GM12878 (cell line): Measurements from ENCODE around the gene PTBP3. TPM values are rescaled to one million over a fixed set of nuclear protein-coding genes. Genes with fewer than 3 reads are reported as not detected.

Experiments used
- ATAC-seq: fragments of 200-7000 bp; cut with Tn5 transposase; 3 replicates; pipeline ENCODE4 v1.9.1; 2020; ENCODE audit warnings: mild to moderate bottlenecking, moderate library complexity
- BruUV-seq: library from RNA; stranded (reverse); fragments of 400-500 nt; replicated peaks from 2 replicates; lab custom pipeline; 2021; lab: Mats Ljungman, UMichigan
- CTCF ChIA-PET: fragments of 300-600 bp; sonication (Branson Sonifier 250); formaldehyde crosslinking; extraction: SDS; loops from one replicate; lab custom pipeline; 2021; ENCODE audit warnings: inconsistent platforms; lab: Yijun Ruan, JAX
- POLR2A ChIA-PET: fragments of 350-600 bp; formaldehyde crosslinking; extraction: SDS; loops from one replicate; lab custom pipeline; 2021; ENCODE audit warnings: inconsistent platforms; lab: Charles Lee
- RAD21 ChIA-PET: fragments of 300-600 bp; sonication (Branson Sonifier 250); formaldehyde crosslinking; loops from one replicate; lab custom pipeline; 2023; ENCODE audit warnings: antibody characterized with exemption; ENCODE audit not compliant: unreplicated experiment; lab: Charles Lee
- SMC1A ChIA-PET: fragments of 300-600 bp; sonication (Branson Sonifier 250); formaldehyde crosslinking; loops from one replicate; lab custom pipeline; 2023; ENCODE audit not compliant: unreplicated experiment, uncharacterized antibody; lab: Charles Lee
- DNase-seq: peaks from one replicate; pipeline ENCODE4 v3.0.0-alpha.2; 2011; ENCODE audit warnings: low read depth, low spot score
- FAIRE-seq: peaks from 3 replicates; lab custom pipeline; 2011; peaks lifted over from hg19 to GRCh38; lab: Jason Lieb, UNC
- H2AFZ ChIP-seq: 2 replicates; pipeline ENCODE4 v1.6.0; 2011; ENCODE audit warnings: low read depth, low read length, control low read depth; ENCODE audit not compliant: control insufficient read depth
- H3K27ac ChIP-seq: 2 replicates; pipeline ENCODE4 v1.5.1; 2011; ENCODE audit warnings: control low read depth; ENCODE audit not compliant: control insufficient read depth, insufficient read depth
- H3K27me3 ChIP-seq, 2 experiments: replicated peaks in 1 of 2; 2 replicates each; pipeline versions ENCODE4 v1.6.0 to v1.6.1; 2011; ENCODE audit warnings: low read length in 1 of 2; ENCODE audit not compliant: control insufficient read depth in 2 of 2, insufficient read depth in 2 of 2
- H3K36me3 ChIP-seq, 2 experiments: 2 replicates each; pipeline ENCODE4 v1.5.1; 2011; ENCODE audit warnings: low read length in 1 of 2; ENCODE audit not compliant: control insufficient read depth in 2 of 2, insufficient read depth in 2 of 2
- H3K4me1 ChIP-seq: 2 replicates; pipeline ENCODE4 v1.6.1; 2011; ENCODE audit warnings: mild to moderate bottlenecking, low read length, moderate library complexity, mixed read lengths; ENCODE audit not compliant: control insufficient read depth, insufficient read depth
- H3K4me2 ChIP-seq: 2 replicates; pipeline ENCODE4 v1.6.0; 2011; ENCODE audit warnings: control low read depth; ENCODE audit not compliant: control insufficient read depth, insufficient read depth
- H3K4me3 ChIP-seq: fragments of 200-600 bp; sonication (generic); 2 replicates; pipeline ENCODE4 v1.5.1; 2016
- H3K79me2 ChIP-seq: 2 replicates; pipeline ENCODE4 v1.6.0; 2011; ENCODE audit warnings: low read length; ENCODE audit not compliant: control insufficient read depth, insufficient read depth
- H3K9ac ChIP-seq: 2 replicates; pipeline ENCODE4 v1.8.0; 2011; ENCODE audit warnings: low read length, control low read depth, mixed read lengths; ENCODE audit not compliant: control insufficient read depth, insufficient read depth
- H3K9me3 ChIP-seq: replicated peaks from 3 replicates; pipeline ENCODE4 v1.5.1; 2011; ENCODE audit warnings: mild to moderate bottlenecking, low read length; ENCODE audit not compliant: control insufficient read depth, insufficient read depth
- H4K20me1 ChIP-seq: 2 replicates; pipeline ENCODE4 v1.6.0; 2011; ENCODE audit not compliant: control insufficient read depth, insufficient read depth
- BMI1 ChIP-seq: fragments of 450-650 bp; IDR thresholded peaks from 2 replicates; pipeline ENCODE4 v1.6.1; 2016; ENCODE audit warnings: mild to moderate bottlenecking, moderate library complexity, borderline replicate concordance
- CREM ChIP-seq: IDR thresholded peaks from 2 replicates; pipeline ENCODE4 v1.6.1; 2014; ENCODE audit warnings: antibody characterized with exemption, low read depth
- GABPA ChIP-seq: IDR thresholded peaks from 2 replicates; pipeline ENCODE4 v1.6.1; 2014; ENCODE audit warnings: antibody characterized with exemption, low read depth, mild to moderate bottlenecking, inconsistent platforms
- JUND ChIP-seq: IDR thresholded peaks from 2 replicates; pipeline ENCODE4 v1.6.1; 2012; ENCODE audit warnings: low read depth, mild to moderate bottlenecking, low read length, improper control_type of control experiment, moderate library complexity
- MYC ChIP-seq: IDR thresholded peaks from 2 replicates; pipeline ENCODE4 v1.6.1; 2011; ENCODE audit warnings: mild to moderate bottlenecking, low read length, moderate library complexity, inconsistent platforms; ENCODE audit not compliant: insufficient read depth, insufficient replicate concordance, insufficient read length, severe bottlenecking
- NBN ChIP-seq: fragments of 450-650 bp; IDR thresholded peaks from 2 replicates; pipeline ENCODE4 v1.6.1; 2016
- NFXL1 ChIP-seq: fragments of 450-650 bp; IDR thresholded peaks from 2 replicates; pipeline ENCODE4 v1.6.1; 2017; ENCODE audit warnings: antibody characterized with exemption, mild to moderate bottlenecking, borderline replicate concordance
- NR2C2 ChIP-seq: IDR thresholded peaks from 2 replicates; pipeline ENCODE4 v1.6.1; 2011; ENCODE audit warnings: borderline replicate concordance, low read depth; ENCODE audit not compliant: control insufficient read depth, insufficient read length
- POLR2AphosphoS2 ChIP-seq: IDR thresholded peaks from 2 replicates; pipeline ENCODE4 v1.6.1; 2011; ENCODE audit warnings: low read depth, mild to moderate bottlenecking, low read length, improper control_type of control experiment, moderate library complexity
- POU2F2 ChIP-seq: IDR thresholded peaks from 3 replicates; pipeline ENCODE4 v1.6.1; 2011; ENCODE audit warnings: low read depth, mild to moderate bottlenecking, low read length, borderline replicate concordance
- RELA ChIP-seq: fragments of 450-650 bp; IDR thresholded peaks from 2 replicates; pipeline ENCODE4 v1.8.0; 2014; ENCODE audit warnings: borderline replicate concordance; ENCODE audit not compliant: partially characterized antibody
- STAT3 ChIP-seq: IDR thresholded peaks from 2 replicates; pipeline ENCODE4 v1.6.1; 2011; ENCODE audit warnings: low read depth, low read length, improper control_type of control experiment
- TARDBP ChIP-seq: IDR thresholded peaks from 2 replicates; pipeline ENCODE4 v1.6.1; 2016; ENCODE audit warnings: borderline replicate concordance
- ZNF24 ChIP-seq: fragments of 450-650 bp; IDR thresholded peaks from 2 replicates; pipeline ENCODE4 v1.6.1; 2017; ENCODE audit warnings: antibody characterized with exemption, mild to moderate bottlenecking
- ZNF622 ChIP-seq: fragments of 450-650 bp; IDR thresholded peaks from 2 replicates; pipeline ENCODE4 v1.6.1; 2017; ENCODE audit warnings: mild to moderate bottlenecking, inconsistent platforms
- ZSCAN29 ChIP-seq: fragments of 450-650 bp; IDR thresholded peaks from 2 replicates; pipeline ENCODE4 v1.6.1; 2017; ENCODE audit warnings: mild to moderate bottlenecking, moderate library complexity
- ZZZ3 ChIP-seq: IDR thresholded peaks from 2 replicates; pipeline ENCODE4 v1.6.1; 2011; ENCODE audit warnings: low read depth; ENCODE audit not compliant: control insufficient read depth, insufficient read length
- WGBS: methylation state at CpG from one replicate; pipeline ENCODE4 v1.1.6; 2016; ENCODE audit warnings: low lambda C conversion rate; ENCODE audit not compliant: insufficient replicate concordance, insufficient coverage; ENCODE audit errors: missing lambda C conversion rate; 5-methylcytosine and 5-hydroxymethylcytosine counted together
- in situ Hi-C: fragments of 300-500 bp; cut with MboI; formaldehyde crosslinking; loops from 9 replicates; pipeline ENCODE4 v1.14.3; 2018; ENCODE audit warnings: mixed read lengths
- intact Hi-C: fragments of 100-400 bp; cut with micrococcal nuclease; formaldehyde crosslinking; loops from one replicate; pipeline ENCODE4 v1.14.2; 2022; ENCODE audit not compliant: unreplicated experiment
- polyA plus RNA-seq, 11 experiments: library from polyadenylated mRNA; depleted of rRNA in 4 of 11; unstranded in 6 of 11; stranded (reverse) in 5 of 11; fragments of >200 nt; fragmentation: Nextera tagmentation in 4 of 11; fragmentation: Illumina TruSeq in 1 of 11; extraction: Ambion mirVana in 4 of 11; extraction: Trizol in 1 of 11; gene quantifications; 1 replicate in 1 of 11; 2 replicates in 10 of 11; pipeline versions ENCODE4 v1.2.1 to v1.2.3, GENCODE V29; 2011 to 2016; ENCODE audit warnings: inconsistent platforms in 2 of 11, missing spikeins in 2 of 11, low read depth in 1 of 11
- total RNA-seq, 4 experiments: library from RNA; depleted of rRNA in 3 of 4; stranded (reverse); fragments of >200 nt in 3 of 4; fragmentation: Illumina TruSeq in 1 of 4; extraction: Trizol in 1 of 4; gene quantifications; 2 replicates each; pipeline versions ENCODE4 v1.2.1 to v1.2.3, GENCODE V29; 2013 to 2021
- TF ChIP-seq, protein P1 (sequence below): IDR thresholded peaks from 2 replicates; pipeline ENCODE4 v1.6.1; 2011; ENCODE audit warnings: borderline replicate concordance, low read depth, mild to moderate bottlenecking, moderate library complexity, low read length; ENCODE audit not compliant: insufficient read depth, poor library complexity, severe bottlenecking
- TF ChIP-seq, protein P2 (sequence below): fragments of 450-650 bp; formaldehyde crosslinking; IDR thresholded peaks from 2 replicates; pipeline ENCODE4 v1.5.0; 2022; ENCODE audit warnings: mild to moderate bottlenecking, missing genetic modification characterization
- TF ChIP-seq, protein P3 (sequence below): IDR thresholded peaks from 2 replicates; pipeline ENCODE4 v1.6.1; 2012; ENCODE audit warnings: low read depth, low read length, improper control_type of control experiment

Gene PTBP3
- total and polyA plus RNA-seq, 10 of the 15 experiments (the other 5 are each of a cell fraction or from before 2014, with no cell fraction given) = 12.5 to 104 (median 52.7) TPM

DNA sequence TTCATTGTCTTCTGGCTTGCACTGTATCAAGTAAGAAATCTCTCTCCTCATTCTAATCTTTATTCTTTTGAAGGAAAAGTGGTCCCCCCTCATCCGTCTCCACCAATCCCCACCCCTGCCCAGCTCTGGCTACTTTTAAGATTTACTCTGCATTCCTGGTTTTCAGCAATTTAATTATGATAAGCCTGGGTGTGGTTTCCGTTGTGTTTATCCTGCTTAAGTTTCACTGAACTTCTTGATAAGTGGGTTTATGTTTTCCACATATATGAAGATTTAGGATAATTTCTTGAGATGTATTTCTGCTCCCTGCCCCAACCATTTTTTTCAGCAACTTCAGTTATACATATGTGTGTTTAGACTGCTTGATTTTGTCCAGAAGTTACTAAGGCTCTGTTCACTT is 46.5 kb downstream of the PTBP3 start (continued):
- TF ChIP-seq, protein P1, sequence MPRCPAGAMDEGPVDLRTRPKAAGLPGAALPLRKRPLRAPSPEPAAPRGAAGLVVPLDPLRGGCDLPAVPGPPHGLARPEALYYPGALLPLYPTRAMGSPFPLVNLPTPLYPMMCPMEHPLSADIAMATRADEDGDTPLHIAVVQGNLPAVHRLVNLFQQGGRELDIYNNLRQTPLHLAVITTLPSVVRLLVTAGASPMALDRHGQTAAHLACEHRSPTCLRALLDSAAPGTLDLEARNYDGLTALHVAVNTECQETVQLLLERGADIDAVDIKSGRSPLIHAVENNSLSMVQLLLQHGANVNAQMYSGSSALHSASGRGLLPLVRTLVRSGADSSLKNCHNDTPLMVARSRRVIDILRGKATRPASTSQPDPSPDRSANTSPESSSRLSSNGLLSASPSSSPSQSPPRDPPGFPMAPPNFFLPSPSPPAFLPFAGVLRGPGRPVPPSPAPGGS = no peak
- no peak for TF ChIP-seq RELA
- no peak for TF ChIP-seq STAT3
- no peak for TF ChIP-seq NBN
- TF ChIP-seq ZSCAN29 = no peak
- TF ChIP-seq POLR2AphosphoS2 = no peak
- no peak for TF ChIP-seq JUND
- TF ChIP-seq, all 136 proteins: peak for 0

DNA sequence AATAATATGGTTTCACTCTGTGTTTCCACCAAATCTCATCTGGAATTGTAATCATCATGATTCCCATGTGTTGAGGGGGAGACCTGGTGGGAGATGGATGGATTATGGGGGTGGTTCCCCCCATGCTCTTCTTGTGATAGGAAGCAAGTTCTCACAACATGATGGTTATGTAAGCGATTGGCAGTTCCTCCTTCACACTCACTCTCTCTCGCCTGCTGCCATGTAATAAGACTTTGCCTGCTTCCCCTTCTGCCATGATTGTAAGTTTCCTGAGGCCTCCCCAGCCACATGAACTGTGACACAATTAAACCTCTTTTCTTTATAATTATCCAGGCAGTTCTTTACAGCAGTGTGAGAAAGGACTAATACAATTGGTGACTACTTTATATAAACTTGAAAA is 48.4 kb downstream of the PTBP3 start:
- ATAC-seq (no peak), FAIRE-seq (no peak), DNase-seq (no peak)
- no peaks in the 10 kb centered on the region for H3K4me1 ChIP-seq
- no peak overlapping the region for H2AFZ ChIP-seq
- H4K20me1 ChIP-seq = no peaks in the 10 kb centered on the region
- RAD21 ChIA-PET = no interaction called here
- no peak overlapping the region for H3K4me2 ChIP-seq
- H3K27ac ChIP-seq = no peak overlapping the region
- CTCF ChIA-PET = no interaction called here
- H3K4me3 ChIP-seq = no peak overlapping the region
- no peaks in the 10 kb centered on the region for H3K27me3 ChIP-seq
- no peak overlapping the region for H3K9ac ChIP-seq
- WGBS = 88% methylated on average over 2 of the region's 2 CpGs
- POLR2A ChIA-PET = no interaction called here
- peaks cover 3 to 14% of the 10 kb centered on the region in 2 experiments for H3K36me3 ChIP-seq
- SMC1A ChIA-PET = interaction anchor here (0.7 kb wide), 1 partner anchor 8 kb away, joined by 4 read pairs; no protein-coding TSS in a partner anchor
- in situ Hi-C loops = no loop called here
- no peaks in the 10 kb centered on the region; the same call in none of the 2 replicates for H3K79me2 ChIP-seq
- intact Hi-C loops = no loop called here
- no TSS peak for BruUV-seq
- peaks cover 29% of the 10 kb centered on the region; the same call in 2 of the 3 replicates for H3K9me3 ChIP-seq
- TF ChIP-seq, protein P2, sequence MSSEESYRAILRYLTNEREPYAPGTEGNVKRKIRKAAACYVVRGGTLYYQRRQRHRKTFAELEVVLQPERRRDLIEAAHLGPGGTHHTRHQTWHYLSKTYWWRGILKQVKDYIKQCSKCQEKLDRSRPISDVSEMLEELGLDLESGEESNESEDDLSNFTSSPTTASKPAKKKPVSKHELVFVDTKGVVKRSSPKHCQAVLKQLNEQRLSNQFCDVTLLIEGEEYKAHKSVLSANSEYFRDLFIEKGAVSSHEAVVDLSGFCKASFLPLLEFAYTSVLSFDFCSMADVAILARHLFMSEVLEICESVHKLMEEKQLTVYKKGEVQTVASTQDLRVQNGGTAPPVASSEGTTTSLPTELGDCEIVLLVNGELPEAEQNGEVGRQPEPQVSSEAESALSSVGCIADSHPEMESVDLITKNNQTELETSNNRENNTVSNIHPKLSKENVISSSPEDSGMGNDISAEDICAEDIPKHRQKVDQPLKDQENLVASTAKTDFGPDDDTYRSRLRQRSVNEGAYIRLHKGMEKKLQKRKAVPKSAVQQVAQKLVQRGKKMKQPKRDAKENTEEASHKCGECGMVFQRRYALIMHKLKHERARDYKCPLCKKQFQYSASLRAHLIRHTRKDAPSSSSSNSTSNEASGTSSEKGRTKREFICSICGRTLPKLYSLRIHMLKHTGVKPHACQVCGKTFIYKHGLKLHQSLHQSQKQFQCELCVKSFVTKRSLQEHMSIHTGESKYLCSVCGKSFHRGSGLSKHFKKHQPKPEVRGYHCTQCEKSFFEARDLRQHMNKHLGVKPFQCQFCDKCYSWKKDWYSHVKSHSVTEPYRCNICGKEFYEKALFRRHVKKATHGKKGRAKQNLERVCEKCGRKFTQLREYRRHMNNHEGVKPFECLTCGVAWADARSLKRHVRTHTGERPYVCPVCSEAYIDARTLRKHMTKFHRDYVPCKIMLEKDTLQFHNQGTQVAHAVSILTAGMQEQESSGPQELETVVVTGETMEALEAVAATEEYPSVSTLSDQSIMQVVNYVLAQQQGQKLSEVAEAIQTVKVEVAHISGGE = no peak
- TF ChIP-seq MYC = no peak
- TF ChIP-seq ZZZ3 = no peak
- TF ChIP-seq POU2F2 = no peak
- no peak for TF ChIP-seq BMI1
- TF ChIP-seq, protein P3, sequence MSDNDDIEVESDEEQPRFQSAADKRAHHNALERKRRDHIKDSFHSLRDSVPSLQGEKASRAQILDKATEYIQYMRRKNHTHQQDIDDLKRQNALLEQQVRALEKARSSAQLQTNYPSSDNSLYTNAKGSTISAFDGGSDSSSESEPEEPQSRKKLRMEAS = no peak
- no peak for TF ChIP-seq CREM
- no peak for TF ChIP-seq TARDBP
- no peak for TF ChIP-seq NR2C2
- no peak for TF ChIP-seq NFXL1
- TF ChIP-seq ZNF24 = no peak
- TF ChIP-seq GABPA = no peak
- TF ChIP-seq ZNF622 = no peak
